Measurements from ENCODE around the gene ADGRF4.

ADGRF4 gene

GRCh38 chr6:47671777-47672176 lies 26.6 kb upstream of the ADGRF4 start:
- no peak for DNase-seq (ENCODE audit: low read depth, low spot score)
- no peak for TF ChIP-seq CTCF (IDR thresholded peaks at IDR 0.05; ENCODE audit: low read depth, low read length)
- in situ Hi-C loops (cut with HindIII; ENCODE audit: low sequenced_read_pairs) = no loop called here
- no peak overlapping the region for H3K4me3 ChIP-seq (ENCODE audit: low read depth, low read length)

- no peak for DNase-seq (ENCODE audit: low read depth, low spot score)
- TF ChIP-seq CTCF (IDR thresholded peaks at IDR 0.05; ENCODE audit: low read depth, low read length) = no peak
- in situ Hi-C loops (cut with HindIII; ENCODE audit: low sequenced_read_pairs) = no loop called here
- H3K4me3 ChIP-seq (ENCODE audit: low read depth, low read length) = no peak overlapping the region
Observed at GRCh38 chr6:47672816-47673215, 25.6 kb upstream of the ADGRF4 start.

- H3K4me3 ChIP-seq (ENCODE audit: low read depth, low read length) = no peak overlapping the region
- no peak for TF ChIP-seq CTCF (IDR thresholded peaks at IDR 0.05; ENCODE audit: low read depth, low read length)
- DNase-seq (ENCODE audit: low read depth, low spot score) = no peak
- in situ Hi-C loops (cut with HindIII; ENCODE audit: low sequenced_read_pairs) = no loop called here
Observed at GRCh38 chr6:47674673-47675072, 23.7 kb upstream of the ADGRF4 start.

- no peak for TF ChIP-seq CTCF (IDR thresholded peaks at IDR 0.05; ENCODE audit: low read depth, low read length)
- DNase-seq (ENCODE audit: low read depth, low spot score) = no peak
- no peak overlapping the region for H3K4me3 ChIP-seq (ENCODE audit: low read depth, low read length)
- in situ Hi-C loops (cut with HindIII; ENCODE audit: low sequenced_read_pairs) = no loop called here
Observed at GRCh38 chr6:47677381-47678100, 20.8 kb upstream of the ADGRF4 start.

GRCh38 chr6:47678739-47679138 lies 19.6 kb upstream of the ADGRF4 start:
- no peak for TF ChIP-seq CTCF (IDR thresholded peaks at IDR 0.05; ENCODE audit: low read depth, low read length)
- H3K4me3 ChIP-seq (ENCODE audit: low read depth, low read length) = no peak overlapping the region
- DNase-seq (ENCODE audit: low read depth, low spot score) = no peak
- in situ Hi-C loops (cut with HindIII; ENCODE audit: low sequenced_read_pairs) = no loop called here

- DNase-seq (ENCODE audit: low read depth, low spot score) = no peak
- H3K4me3 ChIP-seq (ENCODE audit: low read depth, low read length) = no peak overlapping the region
- in situ Hi-C loops (cut with HindIII; ENCODE audit: low sequenced_read_pairs) = no loop called here
- no peak for TF ChIP-seq CTCF (IDR thresholded peaks at IDR 0.05; ENCODE audit: low read depth, low read length)
Observed at GRCh38 chr6:47679322-47679906, 19.0 kb upstream of the ADGRF4 start.
